GM23248 (cell line): ENCODE measurements around the gene ABLIM1.

Source experiments
- EZH2 ChIP-seq: fragments of 200-600 bp; sonication (generic); IDR thresholded peaks from 2 replicates; pipeline ENCODE4 v1.6.1; 2018; ENCODE audit warnings: antibody characterized with exemption, mild to moderate bottlenecking; ENCODE audit not compliant: insufficient read depth, poor library complexity, severe bottlenecking
- EZH2phosphoT487 ChIP-seq: fragments of 200-600 bp; sonication (generic); IDR thresholded peaks from 2 replicates; pipeline ENCODE4 v1.6.1; 2018; ENCODE audit warnings: antibody characterized with exemption, moderate library complexity, mild to moderate bottlenecking, low read depth; ENCODE audit not compliant: insufficient read depth

DNA sequence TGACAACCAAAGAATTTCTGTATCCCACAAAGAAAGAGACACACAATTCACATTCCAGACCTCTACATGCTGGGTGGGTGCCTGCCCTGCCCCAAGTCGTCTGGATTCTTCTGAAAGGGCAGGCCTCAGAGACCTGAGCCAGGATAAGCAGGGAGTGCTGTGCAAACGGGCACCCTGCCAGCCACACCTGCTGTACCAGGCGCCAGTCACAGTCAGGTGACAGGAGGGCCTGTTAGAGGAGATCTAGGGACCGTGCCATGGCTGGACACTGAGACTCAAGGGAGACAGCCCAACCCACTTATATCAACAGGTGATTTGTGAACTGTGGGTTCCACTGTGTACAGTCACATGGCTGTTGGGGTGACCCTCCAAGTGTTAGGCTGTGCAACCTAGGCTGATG lies 150.6 kb downstream of the ABLIM1 start:
- TF ChIP-seq EZH2phosphoT487: no peak
- TF ChIP-seq EZH2: no peak
